Colonic mucosa (tissue), 4 donors: ENCODE data around the gene RIMBP2. TPM values are rescaled to one million over a fixed set of nuclear protein-coding genes. Genes with fewer than 3 reads are reported as not detected.

Experiments used
- DNase-seq: peaks from one replicate; pipeline ENCODE4 v3.0.0-alpha.2; 2020
- H3K27ac ChIP-seq: fragments of 200-600 bp; one replicate; pipeline ENCODE4 v1.8.0; 2021
- H3K27me3 ChIP-seq: fragments of 200-600 bp; one replicate; pipeline ENCODE4 v1.8.0; 2021
- H3K36me3 ChIP-seq: fragments of 200-600 bp; one replicate; pipeline ENCODE4 v1.8.0; 2021
- H3K4me1 ChIP-seq: fragments of 200-600 bp; one replicate; pipeline ENCODE4 v1.8.0; 2021; ENCODE audit warnings: mild to moderate bottlenecking
- H3K4me3 ChIP-seq: fragments of 200-600 bp; one replicate; pipeline ENCODE4 v1.8.0; 2021
- H3K9ac ChIP-seq, 2 donors: one replicate each; pipeline ENCODE4 v1.7.0; 2013; ENCODE audit warnings: control low read depth in 2 of 2, low read depth in 2 of 2, low read length in 2 of 2
- H3K9me3 ChIP-seq: fragments of 200-600 bp; one replicate; pipeline ENCODE4 v1.8.0; 2021
- intact Hi-C: fragments of 100-400 bp; cut with DNase I; formaldehyde crosslinking; loops from one replicate; pipeline ENCODE4 v1.14.1; 2022
- total RNA-seq, 2 donors: library from RNA; stranded (reverse); fragmentation: NEBNext Ultra II Directional in 1 of 2; extraction: Animal tissue kit (Norgen Biotek cat#: 25700) in 1 of 2; gene quantifications; one replicate each; pipeline ENCODE4 v1.2.1, GENCODE V29; 2021
- TF ChIP-seq, protein P1 (sequence below): fragments of 200-600 bp; IDR thresholded peaks from one replicate; pipeline ENCODE4 v1.8.0; 2022; ENCODE audit warnings: antibody characterized with exemption, mild to moderate bottlenecking
- donor health status: healthy.
- donor health status: DM: no; HTN: no; CAD: no.
- donor health status: DM: no; HTN: no; CAD: no.

Gene RIMBP2
- total RNA-seq, 2 donors from 2014 or later, result 4.8 to 5.6 TPM

DNA sequence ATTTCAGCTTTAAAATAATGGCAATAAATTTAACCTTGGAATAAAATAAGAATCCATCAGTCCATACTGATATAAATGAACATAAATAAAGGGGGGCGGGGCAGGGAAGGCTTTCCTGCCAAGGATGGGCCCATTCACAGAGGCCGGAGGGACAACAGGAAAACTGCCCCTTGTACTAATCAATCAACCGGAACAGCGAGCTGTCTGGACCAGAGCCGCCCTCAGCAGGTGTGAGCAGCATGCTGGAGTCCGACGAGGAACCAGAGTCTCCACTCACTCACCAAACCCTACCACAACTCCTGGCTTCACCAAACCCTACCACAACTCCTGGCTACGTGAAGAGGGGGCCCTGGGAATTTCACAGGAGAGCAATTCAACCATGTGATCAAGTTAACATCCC lies 51.3 kb downstream of the RIMBP2 start:
- no peaks in the 10 kb centered on the region for H3K9me3 ChIP-seq
- no peaks in the 10 kb centered on the region for H3K4me1 ChIP-seq
- intact Hi-C loops, result no loop called here
- no peaks in the 10 kb centered on the region for H3K36me3 ChIP-seq
- TF ChIP-seq, protein P1, sequence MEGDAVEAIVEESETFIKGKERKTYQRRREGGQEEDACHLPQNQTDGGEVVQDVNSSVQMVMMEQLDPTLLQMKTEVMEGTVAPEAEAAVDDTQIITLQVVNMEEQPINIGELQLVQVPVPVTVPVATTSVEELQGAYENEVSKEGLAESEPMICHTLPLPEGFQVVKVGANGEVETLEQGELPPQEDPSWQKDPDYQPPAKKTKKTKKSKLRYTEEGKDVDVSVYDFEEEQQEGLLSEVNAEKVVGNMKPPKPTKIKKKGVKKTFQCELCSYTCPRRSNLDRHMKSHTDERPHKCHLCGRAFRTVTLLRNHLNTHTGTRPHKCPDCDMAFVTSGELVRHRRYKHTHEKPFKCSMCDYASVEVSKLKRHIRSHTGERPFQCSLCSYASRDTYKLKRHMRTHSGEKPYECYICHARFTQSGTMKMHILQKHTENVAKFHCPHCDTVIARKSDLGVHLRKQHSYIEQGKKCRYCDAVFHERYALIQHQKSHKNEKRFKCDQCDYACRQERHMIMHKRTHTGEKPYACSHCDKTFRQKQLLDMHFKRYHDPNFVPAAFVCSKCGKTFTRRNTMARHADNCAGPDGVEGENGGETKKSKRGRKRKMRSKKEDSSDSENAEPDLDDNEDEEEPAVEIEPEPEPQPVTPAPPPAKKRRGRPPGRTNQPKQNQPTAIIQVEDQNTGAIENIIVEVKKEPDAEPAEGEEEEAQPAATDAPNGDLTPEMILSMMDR, result no peak
- no peak overlapping the region for H3K4me3 ChIP-seq
- no peak overlapping the region for H3K27ac ChIP-seq
- no peak for DNase-seq
- H3K9ac ChIP-seq, result no peak overlapping the region
- no peaks in the 10 kb centered on the region for H3K27me3 ChIP-seq

DNA sequence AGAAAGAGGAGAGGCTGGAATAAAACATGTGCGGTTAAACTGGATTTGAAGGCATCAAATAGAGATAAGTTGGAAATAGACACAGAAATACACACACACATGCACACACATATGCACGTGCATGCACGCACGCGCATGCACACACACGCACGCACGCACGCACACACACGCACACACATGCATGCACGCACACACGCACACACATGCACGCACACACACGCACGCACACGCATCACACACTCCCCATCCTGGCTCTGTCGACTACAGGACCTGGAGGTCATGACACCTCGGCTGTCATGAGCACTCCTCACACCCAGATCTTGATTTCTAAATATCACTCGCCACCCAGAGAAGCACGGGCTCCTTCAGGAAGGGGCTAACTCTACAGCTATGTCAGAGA lies 51.8 kb downstream of the RIMBP2 start:
- TF ChIP-seq, protein P1, result no peak
- H3K36me3 ChIP-seq, result no peaks in the 10 kb centered on the region

DNA sequence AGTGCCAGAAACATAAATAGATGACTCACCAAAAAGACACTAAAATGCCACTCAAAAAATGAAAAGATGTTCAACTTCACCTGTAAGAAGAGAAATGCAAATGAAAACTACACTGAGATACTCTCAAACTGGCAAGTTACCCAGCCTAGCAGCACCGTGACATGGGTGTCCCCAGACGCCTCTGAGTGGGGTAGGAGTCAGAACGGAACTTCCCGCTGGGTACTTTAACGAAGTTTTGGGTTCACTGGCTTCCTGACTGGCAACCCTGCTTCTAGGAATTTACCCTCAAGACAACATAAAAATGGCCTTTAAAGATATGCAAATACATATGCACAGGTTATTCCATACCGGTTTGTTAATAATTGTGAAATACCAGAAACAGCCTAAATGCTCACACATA lies 52.6 kb downstream of the RIMBP2 start:
- Histone ChIP-seq H3K9ac (no peak overlapping the region), H3K36me3 (no peaks in the 10 kb centered on the region), H3K27ac (no peak overlapping the region), H3K27me3 (no peaks in the 10 kb centered on the region), H3K4me3 (no peak overlapping the region), H3K4me1 (no peaks in the 10 kb centered on the region), H3K9me3 (no peaks in the 10 kb centered on the region)
- intact Hi-C loops, result no loop called here
- TF ChIP-seq, protein P1, result no peak
- DNase-seq, result no peak

More for the DNA sequence above, 51.8 kb downstream of the RIMBP2 start:
- H3K4me1 ChIP-seq, result no peaks in the 10 kb centered on the region
- intact Hi-C loops, result no loop called here
- H3K4me3 ChIP-seq, result no peak overlapping the region
- H3K27ac ChIP-seq, result no peak overlapping the region
- H3K9ac ChIP-seq, result no peak overlapping the region
- no peaks in the 10 kb centered on the region for H3K9me3 ChIP-seq
- no peak for DNase-seq
- H3K27me3 ChIP-seq, result no peaks in the 10 kb centered on the region

DNA sequence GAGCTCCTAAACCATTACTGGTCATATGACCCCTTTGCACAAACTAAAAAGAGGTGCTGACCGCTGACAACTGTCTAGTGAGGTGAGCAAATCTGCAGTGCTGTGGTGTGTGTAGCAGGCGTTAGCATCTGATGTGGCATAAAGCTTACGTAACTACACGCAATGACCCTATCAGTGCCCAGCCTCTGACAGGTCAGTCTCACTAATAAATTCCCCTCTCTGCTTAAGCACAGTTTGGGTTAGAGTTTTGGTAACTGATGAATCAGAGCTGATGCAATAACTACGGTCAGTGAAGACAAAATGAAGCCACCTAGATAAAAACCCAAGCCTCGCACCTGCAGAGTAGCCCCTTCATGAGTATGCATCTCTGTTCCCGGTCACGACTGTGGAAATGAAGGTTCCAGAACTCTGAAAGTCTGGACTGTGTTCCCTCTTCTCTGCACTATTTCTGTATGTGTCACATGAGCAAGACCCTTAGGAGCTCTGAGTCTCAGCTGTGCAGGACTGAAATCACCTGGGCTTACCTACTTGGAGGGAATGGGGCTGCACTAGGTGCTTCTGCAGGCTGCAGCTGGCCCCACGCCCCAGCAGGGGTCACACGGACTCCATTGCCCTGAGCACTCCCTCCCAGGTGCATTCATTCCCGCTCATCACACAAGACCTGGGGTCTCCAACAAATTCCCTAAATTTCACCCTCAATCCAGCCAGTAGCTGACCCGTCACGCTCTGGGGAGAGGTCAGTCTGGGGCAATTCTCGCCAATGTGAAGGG lies 54.4 kb downstream of the RIMBP2 start:
- no peak for DNase-seq

DNA sequence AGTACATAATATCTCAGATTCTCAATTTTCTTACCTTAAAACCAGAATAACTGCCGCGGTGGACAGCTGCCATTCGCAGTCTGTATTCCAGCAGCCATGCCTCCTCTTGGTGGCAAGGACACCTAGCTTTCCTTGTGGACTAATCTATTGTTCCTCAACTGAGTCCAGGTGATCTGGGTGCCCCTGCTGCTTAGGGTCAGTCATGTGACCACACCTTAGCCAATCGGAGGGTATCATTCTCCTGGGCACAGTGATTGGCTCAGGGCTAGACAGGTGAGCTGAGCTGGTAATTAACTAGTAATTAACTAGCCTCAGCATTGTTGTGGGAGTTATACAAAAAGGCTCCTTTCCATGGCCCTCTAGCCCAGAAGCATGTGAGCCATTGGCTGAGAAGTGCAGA lies 55.0 kb downstream of the RIMBP2 start:
- Histone ChIP-seq H3K9ac (no peak overlapping the region), H3K27ac (no peak overlapping the region), H3K36me3 (no peaks in the 10 kb centered on the region), H3K9me3 (no peaks in the 10 kb centered on the region), H3K4me3 (no peak overlapping the region), H3K4me1 (no peaks in the 10 kb centered on the region), H3K27me3 (no peaks in the 10 kb centered on the region)
- intact Hi-C loops, result no loop called here
- TF ChIP-seq, protein P1, result no peak
- no peak for DNase-seq

More for the DNA sequence above, 54.4 kb downstream of the RIMBP2 start:
- H3K4me3 ChIP-seq, result no peak overlapping the region
- intact Hi-C loops, result no loop called here
- no peaks in the 10 kb centered on the region for H3K9me3 ChIP-seq
- TF ChIP-seq, protein P1, result no peak
- no peaks in the 10 kb centered on the region for H3K27me3 ChIP-seq
- no peaks in the 10 kb centered on the region for H3K4me1 ChIP-seq
- no peaks in the 10 kb centered on the region for H3K36me3 ChIP-seq
- H3K27ac ChIP-seq, result no peak overlapping the region
- no peak overlapping the region for H3K9ac ChIP-seq
